Parathyroid adenoma (tissue), 2 donors: ENCODE measurements around the gene OXT.

ENCODE experiments used
- H2AFZ ChIP-seq: fragments of 300-600 bp; sonication (generic); one replicate; pipeline ENCODE4 v1.7.0; 2017; ENCODE audit warnings: antibody characterized with exemption, mild to moderate bottlenecking
- H3K27ac ChIP-seq: fragments of 300-600 bp; sonication (generic); one replicate; pipeline ENCODE4 v1.7.0; 2017
- H3K27me3 ChIP-seq: fragments of 300-600 bp; sonication (generic); one replicate; pipeline ENCODE4 v1.7.0; 2017; ENCODE audit warnings: low read length; ENCODE audit not compliant: control insufficient read depth, insufficient read depth
- H3K36me3 ChIP-seq: fragments of 300-600 bp; sonication (generic); one replicate; pipeline ENCODE4 v1.7.0; 2017; ENCODE audit warnings: low read length; ENCODE audit not compliant: control insufficient read depth, insufficient read depth
- H3K4me1 ChIP-seq: fragments of 300-600 bp; sonication (generic); one replicate; pipeline ENCODE4 v1.7.0; 2017; ENCODE audit warnings: control low read depth
- H3K4me2 ChIP-seq: fragments of 300-600 bp; sonication (generic); one replicate; pipeline ENCODE4 v1.7.0; 2017; ENCODE audit warnings: low read length
- H3K4me3 ChIP-seq: fragments of 300-600 bp; sonication (generic); one replicate; pipeline ENCODE4 v1.7.0; 2017; ENCODE audit warnings: low read depth, low read length
- H3K79me2 ChIP-seq: fragments of 300-600 bp; sonication (generic); one replicate; pipeline ENCODE4 v1.7.0; 2017; ENCODE audit warnings: control low read depth
- H3K9ac ChIP-seq: fragments of 300-600 bp; sonication (generic); one replicate; pipeline ENCODE4 v1.7.0; 2017; ENCODE audit warnings: mild to moderate bottlenecking
- H3K9me3 ChIP-seq: fragments of 300-600 bp; sonication (generic); one replicate; pipeline ENCODE4 v1.7.0; 2017; ENCODE audit warnings: low read length; ENCODE audit not compliant: control insufficient read depth
- TF ChIP-seq, protein P1 (sequence below): fragments of 300-600 bp; sonication (generic); IDR thresholded peaks from one replicate; pipeline ENCODE4 v1.7.0; 2017; ENCODE audit warnings: antibody characterized with exemption, mild to moderate bottlenecking
- donor health status: primary hyperparathyroidism.

The OXT gene

DNA sequence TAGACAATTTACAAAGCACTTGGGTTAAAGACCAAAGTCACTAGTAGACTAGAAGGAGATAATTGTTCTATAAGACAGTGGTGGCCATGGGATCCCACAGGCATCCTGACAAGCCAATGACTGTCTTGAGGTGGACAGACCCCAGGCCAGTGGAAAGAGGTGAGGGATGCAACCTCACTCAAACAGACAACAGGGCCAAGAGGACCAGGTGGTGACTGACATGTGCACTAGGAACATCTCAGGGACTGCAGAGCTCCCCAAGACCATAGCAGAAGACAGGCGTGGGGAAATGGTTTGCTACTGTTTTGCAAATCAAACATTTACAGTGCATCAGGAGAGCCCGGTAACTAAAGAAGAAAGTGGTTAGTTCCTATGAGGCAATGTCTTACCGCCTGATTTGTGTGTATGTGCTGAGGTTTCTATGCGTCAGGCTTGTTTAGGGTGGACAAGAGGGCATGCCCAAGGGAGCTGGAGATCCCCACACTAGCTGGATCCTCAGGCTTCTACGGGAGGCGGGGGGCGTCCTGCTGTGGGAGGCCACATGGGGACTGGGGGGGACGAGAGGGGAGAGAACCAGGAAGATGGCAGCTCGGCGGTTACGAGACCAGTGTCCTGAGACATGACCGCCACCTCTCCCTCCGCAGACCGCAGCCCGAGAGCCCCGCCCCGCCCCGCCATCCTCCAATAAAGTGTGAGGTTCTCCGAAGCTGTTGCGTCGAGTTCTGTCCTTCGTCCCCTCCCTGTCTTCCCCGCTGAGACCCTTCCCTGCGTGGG, 26.2 kb upstream of the OXT start:
- peak overlapping the region; percentile 78 for H3K9ac ChIP-seq
- H2AFZ ChIP-seq = peak overlapping the region; percentile 100
- no peaks in the 10 kb centered on the region for H3K27me3 ChIP-seq
- H3K27ac ChIP-seq = peak overlapping the region; percentile 89
- no peaks in the 10 kb centered on the region for H3K9me3 ChIP-seq
- H3K4me1 ChIP-seq = peaks cover 9% of the 10 kb centered on the region
- no peaks in the 10 kb centered on the region for H3K36me3 ChIP-seq
- peak overlapping the region; percentile 83 for H3K4me2 ChIP-seq
- TF ChIP-seq, protein P1, sequence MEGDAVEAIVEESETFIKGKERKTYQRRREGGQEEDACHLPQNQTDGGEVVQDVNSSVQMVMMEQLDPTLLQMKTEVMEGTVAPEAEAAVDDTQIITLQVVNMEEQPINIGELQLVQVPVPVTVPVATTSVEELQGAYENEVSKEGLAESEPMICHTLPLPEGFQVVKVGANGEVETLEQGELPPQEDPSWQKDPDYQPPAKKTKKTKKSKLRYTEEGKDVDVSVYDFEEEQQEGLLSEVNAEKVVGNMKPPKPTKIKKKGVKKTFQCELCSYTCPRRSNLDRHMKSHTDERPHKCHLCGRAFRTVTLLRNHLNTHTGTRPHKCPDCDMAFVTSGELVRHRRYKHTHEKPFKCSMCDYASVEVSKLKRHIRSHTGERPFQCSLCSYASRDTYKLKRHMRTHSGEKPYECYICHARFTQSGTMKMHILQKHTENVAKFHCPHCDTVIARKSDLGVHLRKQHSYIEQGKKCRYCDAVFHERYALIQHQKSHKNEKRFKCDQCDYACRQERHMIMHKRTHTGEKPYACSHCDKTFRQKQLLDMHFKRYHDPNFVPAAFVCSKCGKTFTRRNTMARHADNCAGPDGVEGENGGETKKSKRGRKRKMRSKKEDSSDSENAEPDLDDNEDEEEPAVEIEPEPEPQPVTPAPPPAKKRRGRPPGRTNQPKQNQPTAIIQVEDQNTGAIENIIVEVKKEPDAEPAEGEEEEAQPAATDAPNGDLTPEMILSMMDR = no peak
- H3K4me3 ChIP-seq = peak overlapping the region; percentile 72
- peaks cover 2% of the 10 kb centered on the region for H3K79me2 ChIP-seq

DNA sequence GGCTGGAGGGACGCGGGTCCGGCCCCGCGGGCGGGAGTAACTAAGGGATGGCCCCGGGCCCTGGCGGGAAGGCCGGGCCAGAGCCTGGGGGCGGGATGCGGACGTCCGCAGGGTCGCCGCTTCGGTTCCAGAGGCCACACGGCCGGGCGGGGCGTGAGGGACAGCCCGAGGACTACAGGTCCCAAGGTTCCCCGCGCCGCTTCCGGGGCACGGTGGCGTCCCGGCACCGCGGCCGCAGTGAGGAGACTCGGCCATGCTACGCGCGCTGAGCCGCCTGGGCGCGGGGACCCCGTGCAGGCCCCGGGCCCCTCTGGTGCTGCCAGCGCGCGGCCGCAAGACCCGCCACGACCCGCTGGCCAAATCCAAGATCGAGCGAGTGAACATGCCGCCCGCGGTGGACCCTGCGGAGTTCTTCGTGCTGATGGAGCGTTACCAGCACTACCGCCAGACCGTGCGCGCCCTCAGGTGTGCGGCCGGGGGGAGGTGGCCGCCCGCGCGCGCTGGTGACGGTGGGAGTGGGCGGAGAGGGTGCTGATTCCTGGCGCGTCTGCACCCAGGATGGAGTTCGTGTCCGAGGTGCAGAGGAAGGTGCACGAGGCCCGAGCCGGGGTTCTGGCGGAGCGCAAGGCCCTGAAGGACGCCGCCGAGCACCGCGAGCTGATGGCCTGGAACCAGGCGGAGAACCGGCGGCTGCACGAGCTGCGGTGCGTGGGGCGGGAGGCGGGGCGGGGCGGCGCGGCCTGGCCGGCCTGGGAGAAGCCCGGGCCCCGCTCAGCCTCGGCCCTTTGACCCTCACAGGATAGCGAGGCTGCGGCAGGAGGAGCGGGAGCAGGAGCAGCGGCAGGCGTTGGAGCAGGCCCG, 25.4 kb upstream of the OXT start, which contains the start of gene MRPS26:
Gene MRPS26 (plus strand): TSS at position 237 of the 861 bp plus-strand sequence. CDS start 17 bp downstream, at position 254.
- peak within 1 kb of the TSS; percentile 78 for H3K9ac ChIP-seq
- no peaks in the 10 kb centered on the region for H3K9me3 ChIP-seq
- H3K4me2 ChIP-seq = peak within 1 kb of the TSS; percentile 87
- peaks cover 9% of the 10 kb centered on the region for H3K4me1 ChIP-seq
- H3K27ac ChIP-seq = peak within 1 kb of the TSS; percentile 89
- TF ChIP-seq, protein P1 = peak; percentile 8
- peak within 1 kb of the TSS; percentile 72 for H3K4me3 ChIP-seq
- no peaks in the 10 kb centered on the region for H3K27me3 ChIP-seq
- H3K79me2 ChIP-seq = peaks cover 2% of the 10 kb centered on the region
- H3K36me3 ChIP-seq = no peaks in the 10 kb centered on the region
- H2AFZ ChIP-seq = peak within 1 kb of the TSS; percentile 100

DNA sequence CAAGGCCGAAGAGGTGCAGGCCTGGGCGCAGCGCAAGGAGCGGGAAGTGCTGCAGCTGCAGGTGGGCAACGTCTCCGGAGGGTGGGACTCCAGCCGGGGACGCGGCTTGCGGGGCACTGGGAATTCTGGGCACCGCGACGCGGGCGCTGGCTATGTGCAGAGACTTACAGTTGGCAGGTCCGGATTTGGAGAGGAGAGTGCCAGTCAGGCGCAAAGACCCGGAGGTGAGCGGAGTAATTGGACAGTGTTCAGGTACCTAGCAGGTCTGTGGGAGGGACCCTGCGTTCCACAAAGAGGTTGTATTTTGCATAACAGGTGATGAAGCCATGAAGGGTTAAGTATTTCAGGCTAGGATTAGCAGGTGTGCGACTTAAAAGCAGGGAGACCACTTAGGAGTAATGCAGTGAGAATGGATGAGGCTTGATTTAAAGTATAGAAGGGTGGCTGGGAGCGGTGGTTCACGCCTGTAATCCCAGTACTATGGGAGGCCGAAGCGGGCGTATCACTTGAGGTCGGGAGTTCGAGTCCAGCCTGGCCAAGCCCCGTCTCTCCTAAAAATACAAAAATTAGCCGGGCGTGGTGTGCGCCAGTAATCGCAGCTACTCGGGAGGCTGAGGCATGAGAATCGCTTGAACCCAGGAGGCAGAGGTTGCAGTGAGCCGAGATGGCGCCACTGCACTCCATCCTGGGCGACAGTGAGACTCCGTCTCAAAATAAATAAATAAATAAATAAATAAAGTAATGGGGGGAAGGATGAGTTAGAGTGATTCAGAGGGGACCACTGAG, 24.6 kb upstream of the OXT start:
- Histone ChIP-seq H3K79me2 (peaks cover 2% of the 10 kb centered on the region), H3K4me3 (peak overlapping the region; percentile 72), H3K27me3 (no peaks in the 10 kb centered on the region), H3K4me2 (peak overlapping the region; percentile 87), H2AFZ (peak overlapping the region; percentile 100), H3K9ac (peak overlapping the region; percentile 78), H3K4me1 (peaks cover 7% of the 10 kb centered on the region), H3K36me3 (no peaks in the 10 kb centered on the region), H3K27ac (peak overlapping the region; percentile 89), H3K9me3 (no peaks in the 10 kb centered on the region)
- TF ChIP-seq, protein P1 = no peak

GRCh38 chr20:3047486-3048419, 23.7 kb upstream of the OXT start:
- TF ChIP-seq, protein P1 = no peak
- no peak overlapping the region for H3K9ac ChIP-seq
- no peak overlapping the region for H3K4me3 ChIP-seq
- no peak overlapping the region for H3K27ac ChIP-seq
- H3K4me2 ChIP-seq = no peak overlapping the region
- H3K27me3 ChIP-seq = no peaks in the 10 kb centered on the region
- H3K9me3 ChIP-seq = no peaks in the 10 kb centered on the region
- peaks cover 2% of the 10 kb centered on the region for H3K79me2 ChIP-seq
- H3K36me3 ChIP-seq = no peaks in the 10 kb centered on the region
- H3K4me1 ChIP-seq = peaks cover 4% of the 10 kb centered on the region
- no peak overlapping the region for H2AFZ ChIP-seq
